HCT116 (cell line): ENCODE data around the gene PPP1R1A. TPM values are rescaled to one million over a fixed set of nuclear protein-coding genes. Genes with fewer than 3 reads are reported as not detected.

Source experiments
- ATAC-seq: fragments of 200-7000 bp; cut with Tn5 transposase; 2 replicates; pipeline ENCODE4 v1.9.1; 2020; ENCODE audit warnings: mild to moderate bottlenecking, moderate library complexity
- BruUV-seq: library from RNA; stranded (reverse); fragments of 400-500 nt; replicated peaks from 2 replicates; lab custom pipeline; 2021; lab: Mats Ljungman, UMichigan
- CTCF ChIA-PET: fragments of 300-600 bp; sonication (Branson Sonifier 250); formaldehyde crosslinking; loops from one replicate; lab custom pipeline; 2021; ENCODE audit warnings: antibody characterized with exemption; lab: Charles Lee
- POLR2A ChIA-PET: fragments of 300-600, 350-600 bp; sonication (Branson Sonifier 250); formaldehyde crosslinking; loops from one replicate; lab custom pipeline; 2021; ENCODE audit warnings: antibody characterized with exemption; lab: Charles Lee
- RAD21 ChIA-PET, 2 experiments: fragments of 300-600 bp; sonication (Branson Sonifier 250); formaldehyde crosslinking; loops; one replicate each; lab custom pipeline; 2023; ENCODE audit warnings: low total read pairs in 2 of 2; ENCODE audit not compliant: uncharacterized antibody in 2 of 2, unreplicated experiment in 2 of 2, low non-redundant PET in 1 of 2; lab: Charles Lee
- DNase-seq: peaks from one replicate; pipeline ENCODE4 v3.0.0-alpha.2; 2010; ENCODE audit warnings: low read depth, low spot score
- H2AFZ ChIP-seq: fragments of 200-600 bp; shearing (Covaris generic), sonication (generic); 2 replicates; pipeline ENCODE4 v1.6.1; 2017; ENCODE audit warnings: low read depth, mixed run types, mixed read lengths, antibody characterized with exemption, low read length; ENCODE audit not compliant: poor library complexity, severe bottlenecking
- H3K27ac ChIP-seq: 2 replicates; pipeline ENCODE4 v1.5.1; 2012; ENCODE audit warnings: low read depth, low read length
- H3K27me3 ChIP-seq: fragments of 200-600 bp; sonication (generic); 2 replicates; pipeline ENCODE4 v1.6.1; 2016; ENCODE audit warnings: mixed run types, low read length, mixed read lengths; ENCODE audit not compliant: insufficient read depth
- H3K36me3 ChIP-seq, 2 experiments: fragments of 200-500 bp in 1 of 2; fragments of 200-600 bp in 1 of 2; sonication (Bioruptor generic) in 1 of 2; sonication (generic) in 1 of 2; 2 replicates each; pipeline versions ENCODE4 v1.5.1 to v1.6.1; 2014 to 2016; ENCODE audit warnings: low read length in 2 of 2, inconsistent platforms in 1 of 2, mixed read lengths in 1 of 2, mixed run types in 1 of 2; ENCODE audit not compliant: insufficient read depth in 2 of 2, control insufficient read depth in 1 of 2
- H3K4me1 ChIP-seq, 2 experiments: fragments of 200-600 bp in 1 of 2; sonication (generic) in 1 of 2; 2 replicates each; pipeline versions ENCODE4 v1.5.1 to v1.6.1; 2012 to 2017; ENCODE audit warnings: low read length in 2 of 2, inconsistent platforms in 1 of 2, mild to moderate bottlenecking in 1 of 2, mixed read lengths in 1 of 2, mixed run types in 1 of 2, moderate library complexity in 1 of 2; ENCODE audit not compliant: insufficient read depth in 2 of 2, control insufficient read depth in 1 of 2
- H3K4me2 ChIP-seq: fragments of 200-600 bp; sonication (generic); 2 replicates; pipeline ENCODE4 v1.6.1; 2017; ENCODE audit warnings: mixed run types, low read length, mixed read lengths
- H3K4me3 ChIP-seq, 2 experiments: fragments of 200-600 bp in 1 of 2; sonication (generic) in 1 of 2; replicated peaks in 1 of 2; 2 replicates each; pipeline ENCODE4 v1.5.1; 2011 to 2016; ENCODE audit warnings: low read length in 2 of 2, control low read depth in 1 of 2, low read depth in 1 of 2, mild to moderate bottlenecking in 1 of 2, mixed read lengths in 1 of 2, mixed run types in 1 of 2
- H3K79me2 ChIP-seq: fragments of 200-600 bp; sonication (generic); 2 replicates; pipeline ENCODE4 v1.6.1; 2017; ENCODE audit warnings: mild to moderate bottlenecking, mixed run types, low read length, moderate library complexity, mixed read lengths; ENCODE audit not compliant: insufficient read depth
- H3K9ac ChIP-seq: fragments of 200-600 bp; sonication (generic); 2 replicates; pipeline ENCODE4 v1.6.1; 2016; ENCODE audit warnings: low read length, mixed read lengths
- H3K9me2 ChIP-seq: fragments of 200-600 bp; sonication (generic), shearing (Covaris generic); 2 replicates; pipeline ENCODE4 v1.6.1; 2017; ENCODE audit warnings: mixed run types, mild to moderate bottlenecking, moderate library complexity; ENCODE audit not compliant: insufficient read depth
- H3K9me3 ChIP-seq, 2 experiments: fragments of 200-500 bp in 1 of 2; fragments of 200-600 bp in 1 of 2; sonication (Bioruptor generic) in 1 of 2; sonication (generic) in 1 of 2; 2 replicates each; pipeline ENCODE4 v1.6.1; 2014 to 2017; ENCODE audit warnings: low read length in 2 of 2, mixed read lengths in 2 of 2, inconsistent platforms in 1 of 2, low read depth in 1 of 2, mild to moderate bottlenecking in 1 of 2, mixed run types in 1 of 2, moderate library complexity in 1 of 2; ENCODE audit not compliant: control insufficient read depth in 1 of 2, insufficient read depth in 1 of 2
- H4K20me1 ChIP-seq: fragments of 200-600 bp; sonication (generic), shearing (Covaris generic); 2 replicates; pipeline ENCODE4 v1.6.1; 2017; ENCODE audit warnings: mixed run types, mild to moderate bottlenecking, moderate library complexity; ENCODE audit not compliant: insufficient read depth
- CEBPB ChIP-seq: IDR thresholded peaks from 2 replicates; pipeline ENCODE4 v1.6.1; 2012; ENCODE audit warnings: low read depth
- EZH2 ChIP-seq: fragments of 200-600 bp; sonication (generic); IDR thresholded peaks from 2 replicates; pipeline ENCODE4 v1.6.1; 2017; ENCODE audit warnings: antibody characterized with exemption, mixed run types
- EZH2phosphoT487 ChIP-seq: fragments of 200-600 bp; IDR thresholded peaks from 2 replicates; pipeline ENCODE4 v1.6.1; 2018; ENCODE audit warnings: antibody characterized with exemption, borderline replicate concordance
- POLR2A ChIP-seq: IDR thresholded peaks from 2 replicates; pipeline ENCODE4 v1.7.0; 2011; ENCODE audit warnings: borderline replicate concordance; ENCODE audit not compliant: insufficient read depth, insufficient read length; ENCODE audit errors: extremely low read depth
- SIN3A ChIP-seq: IDR thresholded peaks from 2 replicates; pipeline ENCODE4 v1.6.1; 2012; ENCODE audit warnings: low read depth
- SRF ChIP-seq: IDR thresholded peaks from 2 replicates; pipeline ENCODE4 v1.6.1; 2012; ENCODE audit warnings: low read depth
- TCF7L2 ChIP-seq: IDR thresholded peaks from 2 replicates; pipeline ENCODE4 v1.7.0; 2011; ENCODE audit warnings: borderline replicate concordance, inconsistent platforms; ENCODE audit not compliant: insufficient read depth, insufficient read length; ENCODE audit errors: extremely low read depth
- ZFX ChIP-seq: fragments of 450-650 bp; IDR thresholded peaks from 2 replicates; pipeline ENCODE4 v1.6.1; 2017
- intact Hi-C: fragments of 100-400 bp; cut with micrococcal nuclease; formaldehyde crosslinking; loops from 2 replicates; pipeline ENCODE4 v1.10.0; 2022
- total RNA-seq: library from RNA; stranded (reverse); gene quantifications from one replicate; pipeline ENCODE4 v1.2.1, GENCODE V29; 2021; ENCODE audit not compliant: unreplicated experiment
- TF ChIP-seq, protein P1 (sequence below): IDR thresholded peaks from 2 replicates; pipeline ENCODE4 v1.6.1; 2012

The PPP1R1A gene
- total RNA-seq, 1 experiment from 2014 or later, result 0.61 TPM

- no TSS peak for BruUV-seq
- H3K4me2 ChIP-seq, result no peak overlapping the region
- TF ChIP-seq POLR2A (no peak), EZH2 (no peak), SRF (no peak), ZFX (no peak), TCF7L2 (no peak), CEBPB (no peak), EZH2phosphoT487 (no peak), SIN3A (no peak)
- TF ChIP-seq, all 23 proteins: peak for 0
- ATAC-seq (no peak), DNase-seq (no peak)
- peaks cover 0 to 8% of the 10 kb centered on the region in 2 experiments; a peak in 1 of 4 replicates for H3K4me1 ChIP-seq
- H2AFZ ChIP-seq, result no peak overlapping the region
- no peaks in the 10 kb centered on the region for H3K79me2 ChIP-seq
- H3K9ac ChIP-seq, result no peak overlapping the region
- ChIA-PET RAD21 (no interaction called here), CTCF (no interaction called here), POLR2A (no interaction called here)
- intact Hi-C loops, result no loop called here
- peaks cover 44% of the 10 kb centered on the region for H3K27me3 ChIP-seq
- H3K4me3 ChIP-seq, result no peak overlapping the region
- H3K9me2 ChIP-seq, result no peaks in the 10 kb centered on the region
- no peaks in the 10 kb centered on the region for H3K36me3 ChIP-seq
- H3K9me3 ChIP-seq, result no peaks in the 10 kb centered on the region
- H4K20me1 ChIP-seq, result no peaks in the 10 kb centered on the region
- H3K27ac ChIP-seq, result no peak overlapping the region
Observed at GRCh38 chr12:54561164-54561563, 27.3 kb downstream of the PPP1R1A start.

DNA sequence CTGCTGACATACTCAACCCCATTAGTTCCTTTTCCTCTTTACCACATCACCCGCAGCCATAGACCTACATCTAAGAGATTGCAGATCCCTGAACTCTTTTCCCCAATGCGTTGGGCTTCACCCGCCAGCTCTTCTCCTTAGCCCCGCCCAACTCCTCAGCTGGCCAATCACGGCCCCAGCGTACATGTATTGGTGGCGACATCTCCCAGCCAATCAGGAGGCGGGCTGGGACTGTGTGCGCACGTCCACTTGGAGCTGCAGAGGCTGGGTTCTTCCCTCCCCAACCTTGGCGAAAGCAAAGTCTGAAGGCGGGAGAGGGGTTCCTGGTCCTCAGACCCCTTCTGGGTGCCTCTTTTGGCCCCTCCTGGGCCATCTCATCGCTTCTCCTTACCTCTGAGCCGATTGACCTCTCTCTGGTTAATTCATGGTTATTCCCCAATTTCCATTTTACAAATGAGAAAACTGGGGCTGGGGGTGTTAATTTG is 28.0 kb downstream of the PPP1R1A start:
- Histone ChIP-seq H3K4me2 (peak overlapping the region; percentile 22), H3K4me3 (no peak overlapping the region), H3K27me3 (peaks cover 44% of the 10 kb centered on the region), H2AFZ (no peak overlapping the region), H3K9me3 (no peaks in the 10 kb centered on the region), H4K20me1 (no peaks in the 10 kb centered on the region), H3K9ac (no peak overlapping the region), H3K4me1 (peaks cover 0 to 8% of the 10 kb centered on the region in 2 experiments; a peak in 1 of 4 replicates), H3K9me2 (no peaks in the 10 kb centered on the region), H3K36me3 (no peaks in the 10 kb centered on the region), H3K79me2 (no peaks in the 10 kb centered on the region), H3K27ac (no peak overlapping the region)
- no TSS peak for BruUV-seq
- ChIA-PET RAD21 (no interaction called here), CTCF (no interaction called here), POLR2A (no interaction called here)
- intact Hi-C loops, result no loop called here
- DNase-seq (peak; percentile 21), ATAC-seq (peak; percentile 100)
- TF ChIP-seq, protein P1, sequence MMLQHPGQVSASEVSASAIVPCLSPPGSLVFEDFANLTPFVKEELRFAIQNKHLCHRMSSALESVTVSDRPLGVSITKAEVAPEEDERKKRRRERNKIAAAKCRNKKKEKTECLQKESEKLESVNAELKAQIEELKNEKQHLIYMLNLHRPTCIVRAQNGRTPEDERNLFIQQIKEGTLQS, result no peak
- TF ChIP-seq POLR2A, result peak; percentile 44
